ENCODE data around the gene RUNX3. TPM values are rescaled to one million over a fixed set of nuclear protein-coding genes. Genes with fewer than 3 reads are reported as not detected.

RUNX3 gene
- total RNA-seq, 1 experiment from 2014 or later, result 0.33 TPM

GRCh38 chr1:24893431-24893830, 36.6 kb downstream of the RUNX3 start:
- no peak overlapping the region for H4K5ac ChIP-seq (ENCODE audit: insufficient read length, low read depth, low read length)
- no peak overlapping the region for H2AK5ac ChIP-seq (ENCODE audit: insufficient read length, low read length)
- no peaks in the 10 kb centered on the region for H3K79me1 ChIP-seq (ENCODE audit: insufficient read depth, low read depth, low read length, poor library complexity, severe bottlenecking)
- no peak overlapping the region for H3K4me3 Mint-ChIP-seq
- H2BK5ac ChIP-seq (ENCODE audit: insufficient read length, low read length), result no peak overlapping the region
- H3K23me2 ChIP-seq (ENCODE audit: insufficient read length, low read depth, low read length, poor library complexity, severe bottlenecking), result no peaks in the 10 kb centered on the region
- no peak overlapping the region for H3K4me2 ChIP-seq (ENCODE audit: insufficient read depth, insufficient read length, low read length)
- H3K27ac Mint-ChIP-seq, result no peak overlapping the region
- H3K9me3 Mint-ChIP-seq, result peaks cover 22 to 25% of the 10 kb centered on the region in 2 experiments
- no peak overlapping the region for H3K23ac ChIP-seq (ENCODE audit: insufficient read length, low read depth, low read length)
- H3K56ac ChIP-seq (ENCODE audit: insufficient read length, low read depth, low read length), result no peak overlapping the region
- H2BK20ac ChIP-seq (ENCODE audit: low read depth, low read length, poor library complexity, severe bottlenecking), result no peak overlapping the region
- H2AFZ ChIP-seq (ENCODE audit: low read length), result no peak overlapping the region
- no CpG with 5 or more reads among the region's 3 CpGs for WGBS (ENCODE audit: extremely low coverage, insufficient read length, low lambda C conversion rate)
- H3K4me1 ChIP-seq (ENCODE audit: insufficient read depth, low read length), result no peaks in the 10 kb centered on the region
- no peak overlapping the region for H2BK120ac ChIP-seq (ENCODE audit: low read depth, low read length, poor library complexity, severe bottlenecking)
- H3K27me3 Mint-ChIP-seq (ENCODE audit: low read depth), result peaks cover 6% of the 10 kb centered on the region
- no peaks in the 10 kb centered on the region for H3K79me2 ChIP-seq (ENCODE audit: insufficient read depth, low read length)
- peaks cover 5 to 14% (median 5%) of the 10 kb centered on the region in 3 experiments; a peak in 5 of 7 replicates for H3K36me3 Mint-ChIP-seq (ENCODE audit: insufficient read depth in 1 of 3, low read depth in 3 of 3)
- no peak overlapping the region for H2BK15ac ChIP-seq (ENCODE audit: low read depth, low read length)
- no peak for DNase-seq
- no peak overlapping the region for H3T11ph ChIP-seq (ENCODE audit: low read length)
- no peaks in the 10 kb centered on the region for H3K27me3 ChIP-seq (ENCODE audit: insufficient read depth, low read length)
- H4K20me1 ChIP-seq (ENCODE audit: control insufficient read depth, insufficient read depth, insufficient read length), result no peaks in the 10 kb centered on the region
- no peak overlapping the region for H2BK12ac ChIP-seq (ENCODE audit: insufficient read length, low read depth, low read length)
- no peak overlapping the region for H3K27ac ChIP-seq (ENCODE audit: insufficient read length, low read depth, low read length)
- no peak overlapping the region for H3K9ac ChIP-seq (ENCODE audit: extremely low read depth, insufficient read length, low read length)
- no peak overlapping the region for H4K8ac ChIP-seq (replicated peaks; ENCODE audit: insufficient read length, low read depth, low read length)
- TF ChIP-seq, protein P1, sequence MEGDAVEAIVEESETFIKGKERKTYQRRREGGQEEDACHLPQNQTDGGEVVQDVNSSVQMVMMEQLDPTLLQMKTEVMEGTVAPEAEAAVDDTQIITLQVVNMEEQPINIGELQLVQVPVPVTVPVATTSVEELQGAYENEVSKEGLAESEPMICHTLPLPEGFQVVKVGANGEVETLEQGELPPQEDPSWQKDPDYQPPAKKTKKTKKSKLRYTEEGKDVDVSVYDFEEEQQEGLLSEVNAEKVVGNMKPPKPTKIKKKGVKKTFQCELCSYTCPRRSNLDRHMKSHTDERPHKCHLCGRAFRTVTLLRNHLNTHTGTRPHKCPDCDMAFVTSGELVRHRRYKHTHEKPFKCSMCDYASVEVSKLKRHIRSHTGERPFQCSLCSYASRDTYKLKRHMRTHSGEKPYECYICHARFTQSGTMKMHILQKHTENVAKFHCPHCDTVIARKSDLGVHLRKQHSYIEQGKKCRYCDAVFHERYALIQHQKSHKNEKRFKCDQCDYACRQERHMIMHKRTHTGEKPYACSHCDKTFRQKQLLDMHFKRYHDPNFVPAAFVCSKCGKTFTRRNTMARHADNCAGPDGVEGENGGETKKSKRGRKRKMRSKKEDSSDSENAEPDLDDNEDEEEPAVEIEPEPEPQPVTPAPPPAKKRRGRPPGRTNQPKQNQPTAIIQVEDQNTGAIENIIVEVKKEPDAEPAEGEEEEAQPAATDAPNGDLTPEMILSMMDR (conservative IDR thresholded peaks at IDR 0.05), result no peak
- no peak overlapping the region for H3K14ac ChIP-seq (ENCODE audit: insufficient read depth, low read length)
- H3K4me1 Mint-ChIP-seq, result no peaks in the 10 kb centered on the region
- no peak overlapping the region for H3K18ac ChIP-seq (ENCODE audit: insufficient read length, low read depth, low read length)
- H3K4ac ChIP-seq (ENCODE audit: low read depth, low read length), result no peak overlapping the region
- no peak overlapping the region for H4K91ac ChIP-seq (ENCODE audit: insufficient read length, low read depth, low read length)
- H3K9me3 ChIP-seq (ENCODE audit: control insufficient read depth, low read depth, low read length), result peaks cover 4% of the 10 kb centered on the region

Measured in H9 (cell line).